HepG2 (cell line): ENCODE results near the gene KLF16. TPM values are rescaled to one million over a fixed set of nuclear protein-coding genes. Genes with fewer than 3 reads are reported as not detected.

Source experiments
- ARNT ChIP-seq: fragments of 450-650 bp; IDR thresholded peaks from 2 replicates; pipeline ENCODE4 v1.6.1; 2017
- CBFB ChIP-seq: sonication (generic); formaldehyde crosslinking; IDR thresholded peaks from 2 replicates; pipeline ENCODE4 v1.4.0; 2020; ENCODE audit warnings: missing genetic modification reagents
- CCAR2 ChIP-seq: fragments of 200-400 bp; formaldehyde crosslinking; optimal IDR thresholded peaks from 2 replicates; pipeline ENCODE3; 2018; ENCODE audit warnings: low read depth, mild to moderate bottlenecking, low read length, moderate library complexity
- CENPX ChIP-seq: sonication (generic); formaldehyde crosslinking; IDR thresholded peaks from 2 replicates; pipeline ENCODE4 v1.9.0; 2021; ENCODE audit warnings: mild to moderate bottlenecking, missing genetic modification reagents, moderate library complexity
- CHD4 ChIP-seq: fragments of 200-600 bp; sonication (generic); IDR thresholded peaks from 2 replicates; pipeline ENCODE4 v1.7.0; 2017; ENCODE audit warnings: mild to moderate bottlenecking, low read length, borderline replicate concordance
- HMG20A ChIP-seq: IDR thresholded peaks from 2 replicates; pipeline ENCODE4 v1.6.1; 2016; ENCODE audit warnings: borderline replicate concordance
- KDM5A ChIP-seq: fragments of 200-600 bp; sonication (generic); IDR thresholded peaks from 2 replicates; pipeline ENCODE4 v1.7.0; 2018; ENCODE audit warnings: antibody characterized with exemption, mild to moderate bottlenecking, low read length, borderline replicate concordance
- PAXIP1 ChIP-seq: sonication (generic); formaldehyde crosslinking; conservative IDR thresholded peaks from 2 replicates; pipeline ENCODE4 v1.4.0; 2020; ENCODE audit warnings: mild to moderate bottlenecking, missing genetic modification reagents, moderate library complexity
- POGZ ChIP-seq: sonication (generic); formaldehyde crosslinking; IDR thresholded peaks from 2 replicates; pipeline ENCODE4 v1.4.0; 2020; ENCODE audit warnings: mild to moderate bottlenecking, missing genetic modification reagents
- TBP ChIP-seq: sonication (generic); formaldehyde crosslinking; IDR thresholded peaks from 2 replicates; pipeline ENCODE4 v1.5.0; 2020; ENCODE audit warnings: missing genetic modification reagents
- U2AF2 ChIP-seq: fragments of 200-400 bp; formaldehyde crosslinking; IDR thresholded peaks from 2 replicates; pipeline ENCODE4 v1.6.1; 2017; ENCODE audit warnings: low read depth, mild to moderate bottlenecking, low read length
- XBP1 ChIP-seq: sonication (generic); formaldehyde crosslinking; IDR thresholded peaks from 2 replicates; pipeline ENCODE4 v1.5.0; 2020; ENCODE audit warnings: missing genetic modification reagents
- XRCC5 ChIP-seq: fragments of 200-400 bp; formaldehyde crosslinking; optimal IDR thresholded peaks from 2 replicates; pipeline ENCODE3; 2017; ENCODE audit warnings: mild to moderate bottlenecking, low read length
- YY1 ChIP-seq: IDR thresholded peaks from 2 replicates; pipeline ENCODE4 v1.6.1; 2011; ENCODE audit warnings: low read length, low read depth, moderate library complexity, mild to moderate bottlenecking; ENCODE audit not compliant: insufficient read depth, insufficient replicate concordance
- ZFP1 ChIP-seq: IDR thresholded peaks from 2 replicates; pipeline ENCODE4 v1.6.1; 2016
- ZNF142 ChIP-seq: sonication (generic); formaldehyde crosslinking; IDR thresholded peaks from 2 replicates; pipeline ENCODE4 v1.4.0; 2020; ENCODE audit warnings: missing genetic modification reagents
- ZNF501 ChIP-seq: sonication (generic); formaldehyde crosslinking; IDR thresholded peaks from 2 replicates; pipeline ENCODE4 v1.5.1; 2020; ENCODE audit warnings: mild to moderate bottlenecking, moderate library complexity, missing genetic modification reagents
- ZNF557 ChIP-seq: sonication (generic); formaldehyde crosslinking; IDR thresholded peaks from 2 replicates; pipeline ENCODE4 v1.4.0; 2020; ENCODE audit warnings: missing genetic modification reagents
- ZNF629 ChIP-seq: sonication (generic); formaldehyde crosslinking; conservative IDR thresholded peaks from 2 replicates; pipeline ENCODE4 v1.5.0; 2020; ENCODE audit warnings: missing genetic modification reagents
- ZNF780A ChIP-seq: sonication (generic); formaldehyde crosslinking; IDR thresholded peaks from 2 replicates; pipeline ENCODE4 v1.8.0; 2022; ENCODE audit warnings: mild to moderate bottlenecking, missing genetic modification reagents, moderate library complexity
- polyA plus RNA-seq, 8 experiments: library from polyadenylated mRNA; depleted of rRNA in 3 of 8; stranded (reverse) in 7 of 8; unstranded in 1 of 8; fragments of >200 nt; fragmentation: Illumina TruSeq in 4 of 8; extraction: Trizol in 4 of 8; gene quantifications; 2 replicates each; pipeline versions ENCODE4 v1.2.1 to v1.2.3, GENCODE V29; 2011 to 2016; ENCODE audit warnings: low read depth in 4 of 8, missing spikeins in 1 of 8, mixed read lengths in 1 of 8; ENCODE audit not compliant: insufficient read depth in 1 of 8
- total RNA-seq, 5 experiments: library from RNA; depleted of rRNA; stranded (reverse); fragments of >200 nt; fragmentation: Illumina TruSeq; extraction: Trizol; gene quantifications; 2 replicates each; pipeline ENCODE4 v1.2.3, GENCODE V29; 2016; ENCODE audit warnings: low read depth in 1 of 5

The KLF16 gene
- total and polyA plus RNA-seq, 2 of the 13 experiments (the other 11 are each of a cell fraction or from before 2014, with no cell fraction given), result 3.5 to 6.7 TPM

GRCh38 chr19:1848399-1849131 lies 14.8 kb downstream of the KLF16 start, which contains the start of gene REXO1 (continued):
- TF ChIP-seq HMG20A (CRISPR knock-in tag) (no peak), TBP (CRISPR knock-in tag) (no peak), ZNF557 (CRISPR knock-in tag) (no peak), U2AF2 (no peak), ZNF142 (no peak), CCAR2 (no peak), CBFB (peak; percentile 79), ZNF501 (CRISPR knock-in tag) (no peak; the same call in 1 of the 2 replicates), CHD4 (no peak), ZNF629 (CRISPR knock-in tag) (no peak), ZNF780A (CRISPR knock-in tag) (no peak), ARNT (no peak), PAXIP1 (CRISPR knock-in tag) (0 out of 2 replicates have a peak, but pooled peaks have one; percentile 25), CENPX (CRISPR knock-in tag) (no peak), POGZ (CRISPR knock-in tag) (no peak), ZFP1 (CRISPR knock-in tag) (no peak), XBP1 (CRISPR knock-in tag) (no peak), XRCC5 (peak; percentile 76), YY1 (peak; percentile 96), KDM5A (peak; percentile 89; the same call in 1 of the 2 replicates)
